ENCODE measurements around the gene ZBTB39. TPM values are rescaled to one million over a fixed set of nuclear protein-coding genes. Genes with fewer than 3 reads are reported as not detected.
A peak's percentile ranks its signal among the peaks of the same experiment; 100 is the strongest.
"Not testable (repeated sequence)": the region's sequence is repeated elsewhere in the genome, so short reads cannot be mapped to it uniquely, and the experiment has no call there.

Gene ZBTB39
- total and polyA plus RNA-seq, 8 donors, result 3.8 to 12.4 (median 11.0) TPM

GRCh38 chr12:56987011-56987410, 19.3 kb downstream of the ZBTB39 start:
- no peak for TF ChIP-seq CTCF (IDR thresholded peaks at IDR 0.05)
- intact Hi-C loops (cut with DNase I), result loop anchor here in 1 of 2 donors (5.0 kb wide), 1 partner anchor 230 kb away; no protein-coding TSS in a partner anchor

GRCh38 chr12:56985714-56986113, 20.6 kb downstream of the ZBTB39 start:
- H3K9me3 ChIP-seq, H3K36me3 ChIP-seq, H3K27ac ChIP-seq, H3K4me3 ChIP-seq, H3K27me3 ChIP-seq: not testable (repeated sequence)
- peaks cover 0 to 24% of the 10 kb centered on the region in 2 donors for H3K4me1 ChIP-seq
- peak in 1 of 4 donors; percentile 62 for DNase-seq
- peak; percentile 87 for ATAC-seq
- intact Hi-C loops (cut with DNase I), result loop anchor here in 1 of 2 donors (5.0 kb wide), 1 partner anchor 228 kb away; no protein-coding TSS in a partner anchor

More at GRCh38 chr12:56987011-56987410, 19.3 kb downstream of the ZBTB39 start:
- DNase-seq (no peak), ATAC-seq (no peak)
- Histone ChIP-seq H3K4me1 (peaks cover 7 to 37% of the 10 kb centered on the region in 2 donors), H3K4me3 (no peak overlapping the region), H3K36me3 (no peaks in the 10 kb centered on the region), H3K9me3 (no peaks in the 10 kb centered on the region), H3K27ac (no peak overlapping the region), H3K27me3 (no peaks in the 10 kb centered on the region)

DNA sequence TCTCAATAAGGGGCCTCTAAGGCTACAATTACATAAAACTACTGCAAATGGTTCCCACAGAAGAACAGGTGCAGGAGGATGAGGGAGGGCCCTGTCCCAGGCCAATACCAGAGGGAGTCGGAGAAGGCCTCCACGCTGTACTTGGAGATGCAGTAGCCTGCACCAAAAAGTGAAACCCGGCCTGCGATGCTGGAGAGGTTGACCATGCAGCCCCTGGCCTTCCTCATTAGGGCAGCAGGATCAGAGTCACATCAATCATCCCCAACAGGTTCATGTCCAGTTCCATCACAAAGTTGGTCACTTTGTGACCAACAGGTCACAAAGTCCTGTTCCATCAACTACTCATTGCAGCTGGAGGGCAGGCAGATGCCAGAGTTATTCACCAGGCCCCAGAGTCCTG, 23.0 kb downstream of the ZBTB39 start:
- peaks cover 0 to 15% of the 10 kb centered on the region in 2 donors for H3K4me1 ChIP-seq
- ATAC-seq (no peak), DNase-seq (peak in 1 of 4 donors; percentile 31)
- intact Hi-C loops (cut with DNase I), result no loop called here
- no peaks in the 10 kb centered on the region for H3K9me3 ChIP-seq
- H3K27ac ChIP-seq, result no peak overlapping the region
- TF ChIP-seq CTCF (IDR thresholded peaks at IDR 0.05), result no peak
- H3K36me3 ChIP-seq, result no peaks in the 10 kb centered on the region
- H3K27me3 ChIP-seq, result no peaks in the 10 kb centered on the region
- no peak overlapping the region for H3K4me3 ChIP-seq

GRCh38 chr12:56982578-56983236, 23.6 kb downstream of the ZBTB39 start:
- intact Hi-C loops (cut with DNase I); ATAC-seq; H3K9me3 ChIP-seq; H3K4me3 ChIP-seq; H3K36me3 ChIP-seq; H3K27ac ChIP-seq; H3K4me1 ChIP-seq; H3K27me3 ChIP-seq: not testable (repeated sequence)
- DNase-seq, result peak in 1 of 4 donors; percentile 56

- no peaks in the 10 kb centered on the region for H3K9me3 ChIP-seq
- DNase-seq (no peak), ATAC-seq (no peak)
- intact Hi-C loops (cut with DNase I), result no loop called here
- no peak overlapping the region for H3K27ac ChIP-seq
- H3K36me3 ChIP-seq, result no peaks in the 10 kb centered on the region
- no peak overlapping the region for H3K4me3 ChIP-seq
- H3K4me1 ChIP-seq, result no peaks in the 10 kb centered on the region
- no peak for TF ChIP-seq CTCF (IDR thresholded peaks at IDR 0.05)
- H3K27me3 ChIP-seq, result no peaks in the 10 kb centered on the region
Measured at GRCh38 chr12:56980941-56981530, 25.3 kb downstream of the ZBTB39 start.

GRCh38 chr12:56980268-56980667, 26.1 kb downstream of the ZBTB39 start:
- Histone ChIP-seq H3K4me3 (no peak overlapping the region), H3K27ac (no peak overlapping the region)
- intact Hi-C loops (cut with DNase I), result no loop called here

More at GRCh38 chr12:56980268-56980667, 26.1 kb downstream of the ZBTB39 start:
- DNase-seq (no peak), ATAC-seq (no peak)
- Histone ChIP-seq H3K27me3 (no peaks in the 10 kb centered on the region), H3K9me3 (no peaks in the 10 kb centered on the region), H3K36me3 (no peaks in the 10 kb centered on the region), H3K4me1 (no peaks in the 10 kb centered on the region)
- no peak for TF ChIP-seq CTCF (IDR thresholded peaks at IDR 0.05)

Data from left lung (tissue), 10 donors.